HG03175 (cell line): ENCODE data around the gene ASS1.

ENCODE experiments used
- ATAC-seq: cut with Tn5 transposase; IDR thresholded peaks from one replicate; pipeline ENCODE4 v1.9.1; 2021; ENCODE audit warnings: mild to moderate bottlenecking, moderate library complexity; ENCODE audit not compliant: unreplicated experiment

The ASS1 gene

DNA sequence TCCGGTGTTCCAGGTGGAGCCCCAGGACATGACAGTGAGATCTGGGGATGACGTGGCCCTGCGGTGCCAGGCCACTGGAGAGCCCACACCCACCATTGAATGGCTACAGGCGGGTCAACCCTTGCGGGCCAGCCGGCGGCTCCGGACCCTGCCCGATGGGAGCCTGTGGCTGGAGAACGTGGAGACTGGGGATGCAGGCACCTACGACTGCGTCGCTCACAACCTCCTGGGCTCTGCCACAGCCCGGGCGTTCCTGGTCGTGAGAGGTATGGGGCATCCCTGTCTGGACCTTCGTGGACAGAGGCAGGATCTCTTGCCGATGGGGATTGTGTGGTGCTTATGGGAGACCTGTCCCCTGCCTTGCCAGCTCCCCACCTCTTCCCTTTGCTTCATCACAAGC lies 26.0 kb upstream of the ASS1 start:
- ATAC-seq: no peak

DNA sequence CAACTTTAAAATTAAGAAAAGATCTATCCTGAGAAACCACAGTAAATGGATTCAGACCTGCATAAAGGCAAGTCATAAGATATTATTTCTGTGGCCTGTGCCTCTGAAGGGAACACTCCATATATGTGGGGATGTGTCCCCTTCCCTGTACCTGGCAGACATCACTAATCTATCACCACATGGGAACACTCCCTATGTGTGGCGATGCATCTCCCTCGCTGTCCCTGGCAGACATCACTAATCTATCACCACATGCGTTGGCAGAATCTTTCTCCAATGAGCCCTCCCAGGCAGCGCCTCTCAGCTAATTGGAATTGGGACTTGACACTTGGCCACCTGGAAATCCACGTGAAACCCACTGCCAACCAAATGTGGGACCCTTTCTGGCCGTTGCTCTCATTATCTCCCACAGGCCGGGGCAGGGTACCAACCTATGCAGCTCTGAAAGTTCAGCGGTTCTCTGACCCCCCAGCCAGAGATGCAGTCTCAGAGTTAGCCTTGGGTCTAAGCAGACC lies 25.2 kb upstream of the ASS1 start:
- no peak for ATAC-seq

DNA sequence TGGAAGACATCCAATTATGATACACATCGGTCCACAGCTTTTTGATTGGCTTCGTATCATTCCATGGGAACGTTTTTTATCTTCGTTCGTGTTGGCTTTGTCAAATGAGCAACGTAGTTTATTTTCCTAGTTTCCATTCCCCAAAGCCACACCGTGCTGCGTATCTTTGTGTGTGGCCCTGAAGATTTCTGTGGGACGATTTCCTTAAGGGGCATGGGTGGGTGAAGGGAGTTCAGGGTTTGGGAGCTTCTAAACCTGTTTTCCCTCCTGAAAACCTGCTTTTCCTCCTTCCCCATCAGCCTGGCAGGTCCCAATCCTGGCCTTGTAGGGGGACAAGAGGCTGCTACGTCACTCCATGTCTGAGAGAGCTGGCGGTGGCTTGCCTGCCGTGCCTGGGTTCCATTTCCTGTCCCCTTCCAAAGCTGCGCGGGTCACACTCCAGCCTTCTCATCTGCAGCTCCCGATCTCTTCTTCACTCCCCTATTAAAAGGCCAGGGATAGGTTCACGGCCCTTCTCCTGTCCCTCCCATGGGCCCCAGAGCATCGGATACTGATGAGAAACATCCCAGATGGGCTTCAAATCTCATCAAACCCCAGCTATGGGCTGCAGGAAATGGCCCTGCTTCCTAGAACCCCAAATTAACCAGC lies 23.5 kb upstream of the ASS1 start:
- no peak for ATAC-seq

DNA sequence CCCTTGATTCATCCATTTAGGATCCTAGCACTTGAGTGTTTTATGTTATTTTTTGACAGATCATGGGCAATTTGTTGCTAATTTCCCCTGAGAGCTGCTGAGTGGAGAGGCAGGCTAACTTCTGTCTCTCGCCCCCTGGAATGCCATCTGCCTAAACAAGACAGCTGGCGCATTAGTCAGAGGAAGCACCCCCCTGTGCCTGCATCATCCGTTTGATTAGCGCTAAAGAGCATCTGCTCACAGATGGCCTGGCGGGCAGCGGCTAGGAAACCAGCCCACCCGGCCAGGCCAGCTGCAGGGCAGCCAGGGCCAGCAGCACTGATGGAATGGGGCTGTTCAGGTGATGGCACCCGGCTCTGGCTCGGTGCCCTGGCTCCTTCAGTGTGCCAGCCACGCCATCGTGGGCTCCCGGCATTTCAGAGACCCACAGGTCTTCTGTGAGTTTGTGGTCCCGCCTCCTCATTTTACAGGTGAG lies 22.9 kb upstream of the ASS1 start:
- ATAC-seq: no peak

DNA sequence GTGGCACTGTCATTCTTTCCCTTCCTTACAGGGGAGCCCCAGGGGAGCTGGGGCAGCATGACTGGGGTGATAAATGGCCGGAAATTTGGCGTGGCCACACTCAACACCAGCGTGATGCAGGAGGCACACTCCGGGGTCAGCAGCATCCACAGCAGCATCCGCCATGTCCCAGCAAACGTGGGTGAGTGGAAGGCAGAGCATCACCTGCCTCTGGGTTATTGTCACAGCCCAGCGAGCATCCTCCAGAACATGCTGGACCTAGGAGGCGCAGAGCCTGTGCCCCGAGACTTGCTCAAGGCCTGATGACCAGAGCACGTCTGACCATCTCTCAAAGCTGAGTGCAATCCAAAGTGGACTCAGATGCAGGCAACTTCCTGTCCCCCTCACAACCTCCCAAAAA lies 22.2 kb upstream of the ASS1 start:
- ATAC-seq: no peak

DNA sequence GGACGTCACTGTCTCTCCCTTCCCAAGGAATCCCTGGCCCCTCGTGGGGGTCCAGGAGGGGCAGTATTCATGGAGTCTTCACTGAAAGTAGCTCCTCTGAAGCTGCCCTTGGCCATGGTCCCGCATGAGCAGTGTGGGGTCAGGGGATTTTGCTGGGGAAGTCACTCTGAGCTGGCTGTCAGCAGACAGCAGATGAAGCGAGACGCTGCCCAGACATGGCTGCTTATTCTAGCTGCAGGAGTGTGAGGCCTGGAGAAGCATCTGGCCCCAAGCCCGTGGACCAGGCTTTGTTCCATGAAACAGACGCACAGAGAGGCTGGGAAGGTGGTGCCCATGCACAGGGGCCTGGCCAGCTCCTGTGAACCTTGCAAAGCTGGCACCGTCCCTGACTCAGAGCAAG lies 21.5 kb upstream of the ASS1 start:
- no peak for ATAC-seq

DNA sequence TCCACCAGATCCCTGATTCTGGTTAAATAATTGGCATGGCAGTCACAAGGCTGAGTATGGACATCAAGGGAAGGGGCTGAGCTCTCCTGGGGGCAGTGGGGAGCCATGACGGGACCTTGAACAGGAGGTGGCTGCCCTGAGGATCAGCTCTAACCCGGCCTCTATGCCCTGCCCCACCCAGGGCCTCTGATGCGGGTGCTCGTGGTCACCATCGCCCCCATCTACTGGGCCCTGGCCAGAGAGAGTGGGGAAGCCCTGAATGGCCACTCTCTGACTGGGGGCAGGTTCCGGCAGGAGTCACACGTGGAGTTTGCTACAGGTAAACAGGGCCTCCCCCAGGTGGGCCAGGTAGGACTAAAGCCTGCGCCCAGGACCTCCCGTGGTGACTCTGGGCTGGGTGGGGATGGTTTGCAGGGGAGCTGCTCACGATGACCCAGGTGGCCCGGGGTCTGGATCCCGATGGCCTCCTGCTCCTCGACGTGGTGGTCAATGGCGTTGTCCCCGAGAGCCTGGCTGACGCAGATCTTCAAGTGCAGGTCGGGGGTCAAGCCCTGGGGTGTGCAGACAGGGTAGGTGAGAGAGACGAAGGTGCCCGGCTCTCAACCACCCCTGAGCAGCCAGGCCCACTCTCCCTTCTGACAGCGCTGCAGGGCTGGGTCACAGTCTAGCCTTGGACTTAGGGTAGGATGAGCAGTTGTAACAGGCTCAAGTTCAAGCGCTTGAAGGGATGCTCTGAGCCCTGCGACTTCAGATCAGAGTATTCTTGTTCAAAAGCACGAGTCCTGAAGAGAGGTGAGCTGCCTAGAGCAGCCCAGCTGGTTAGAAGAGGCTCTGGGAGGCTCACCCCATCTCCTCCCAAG lies 19.9 kb upstream of the ASS1 start:
- ATAC-seq: no peak

DNA sequence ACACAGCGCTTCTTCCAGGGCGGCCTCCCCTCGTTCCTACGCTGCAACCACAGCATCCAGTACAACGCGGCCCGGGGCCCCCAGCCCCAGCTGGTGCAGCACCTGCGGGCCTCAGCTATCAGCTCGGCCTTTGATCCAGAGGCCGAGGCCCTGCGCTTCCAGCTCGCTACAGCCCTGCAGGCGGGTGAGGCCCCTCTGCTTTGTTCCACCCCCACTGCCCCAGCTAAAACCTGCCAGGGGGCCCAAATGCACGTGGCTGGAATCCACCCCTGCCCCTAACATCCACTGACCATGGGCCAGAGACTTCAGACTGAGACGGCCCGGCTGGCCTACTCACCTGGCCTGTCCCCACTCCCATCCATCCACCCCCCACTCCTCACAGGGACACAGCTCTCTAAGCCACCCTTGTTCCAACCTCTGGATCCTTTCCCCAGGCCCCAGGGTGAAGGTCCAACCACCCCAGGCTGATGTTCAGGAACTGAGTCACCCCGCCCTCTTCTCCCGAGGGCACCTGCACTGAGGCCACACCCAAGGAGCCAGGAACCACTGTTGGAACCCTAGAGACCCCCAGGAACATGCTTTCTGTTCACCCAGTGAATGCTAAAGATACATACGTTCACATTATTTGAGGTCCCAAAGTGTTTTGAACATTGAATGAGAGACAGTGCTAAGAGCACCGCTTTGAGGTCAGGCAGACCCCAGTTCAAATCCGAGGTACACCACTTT lies 18.9 kb upstream of the ASS1 start:
- ATAC-seq: no peak

DNA sequence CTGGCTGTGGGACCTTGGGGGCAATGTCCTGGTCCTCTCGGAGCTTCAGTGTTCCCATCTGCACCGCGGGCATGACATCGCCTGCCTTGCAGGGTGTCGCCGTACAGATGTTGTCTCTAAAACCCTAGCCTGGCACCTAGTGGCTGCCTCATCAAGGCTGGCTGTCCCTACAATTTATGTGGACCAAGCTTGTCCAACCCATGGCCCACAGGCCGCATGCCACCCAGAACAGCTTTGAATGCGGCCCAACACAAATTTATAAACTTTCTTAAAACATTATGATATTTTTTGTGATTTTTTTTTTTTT lies 18.3 kb upstream of the ASS1 start:
- ATAC-seq: no peak

DNA sequence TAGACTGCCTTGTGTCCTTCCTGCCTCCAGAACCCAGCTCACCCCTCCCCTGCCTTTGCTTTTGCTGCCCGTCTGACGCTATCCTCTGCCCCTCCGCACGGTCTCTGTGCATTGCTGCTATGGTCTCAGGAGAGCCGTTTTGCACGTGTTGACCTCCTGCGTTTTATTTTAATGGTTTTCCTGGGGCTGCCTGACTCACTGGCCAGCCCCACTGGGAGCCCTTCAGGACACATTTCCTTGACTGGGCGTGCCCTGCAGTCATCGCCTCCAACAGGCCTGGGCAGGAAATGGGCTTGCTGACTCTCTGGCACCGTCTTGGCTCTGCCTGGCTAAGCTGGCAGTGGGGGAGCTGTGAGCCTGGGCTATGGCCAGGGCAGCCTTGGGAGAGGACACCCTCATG lies 17.9 kb upstream of the ASS1 start:
- no peak for ATAC-seq

DNA sequence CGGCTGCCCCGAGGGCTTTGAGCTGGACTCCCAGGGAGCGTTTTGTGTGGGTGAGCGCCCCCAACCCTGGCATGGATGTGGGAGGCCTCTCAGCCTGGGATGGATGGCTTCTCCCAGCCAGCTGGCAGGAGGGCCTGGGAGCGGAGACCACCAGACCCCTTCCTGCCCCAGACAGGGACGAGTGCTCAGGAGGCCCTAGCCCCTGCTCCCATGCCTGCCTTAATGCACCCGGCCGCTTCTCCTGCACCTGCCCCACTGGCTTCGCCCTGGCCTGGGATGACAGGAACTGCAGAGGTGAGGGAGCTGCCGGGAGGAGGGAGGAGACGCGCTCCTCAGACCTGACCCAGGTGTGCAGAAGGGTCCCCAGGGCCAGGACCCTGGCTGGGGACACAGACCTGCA lies 17.4 kb upstream of the ASS1 start:
- ATAC-seq: no peak

DNA sequence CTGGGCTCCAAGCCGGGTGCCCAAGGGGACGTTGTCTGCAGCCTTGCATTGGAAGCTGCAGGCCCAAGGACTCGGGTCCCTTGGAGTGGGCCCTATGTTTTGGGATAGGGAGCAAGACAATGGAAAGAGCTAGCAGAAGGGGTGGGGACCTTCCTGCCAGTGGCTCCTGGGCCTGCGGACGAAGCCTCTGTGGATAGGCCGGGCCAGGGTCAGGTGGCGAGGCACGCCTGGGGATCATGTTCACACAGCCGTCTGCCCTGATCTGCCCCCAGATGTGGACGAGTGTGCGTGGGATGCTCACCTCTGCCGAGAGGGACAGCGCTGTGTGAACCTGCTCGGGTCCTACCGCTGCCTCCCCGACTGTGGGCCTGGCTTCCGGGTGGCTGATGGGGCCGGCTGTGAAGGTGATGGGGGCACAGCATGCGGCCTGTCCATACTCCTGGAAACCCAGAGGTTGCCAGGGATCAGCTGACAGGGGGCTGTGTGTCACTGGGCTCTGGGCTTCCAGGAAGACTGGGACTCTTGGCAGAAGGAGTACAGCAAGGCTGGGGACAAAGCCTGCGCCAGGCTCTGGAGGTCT lies 16.6 kb upstream of the ASS1 start:
- ATAC-seq: no peak

DNA sequence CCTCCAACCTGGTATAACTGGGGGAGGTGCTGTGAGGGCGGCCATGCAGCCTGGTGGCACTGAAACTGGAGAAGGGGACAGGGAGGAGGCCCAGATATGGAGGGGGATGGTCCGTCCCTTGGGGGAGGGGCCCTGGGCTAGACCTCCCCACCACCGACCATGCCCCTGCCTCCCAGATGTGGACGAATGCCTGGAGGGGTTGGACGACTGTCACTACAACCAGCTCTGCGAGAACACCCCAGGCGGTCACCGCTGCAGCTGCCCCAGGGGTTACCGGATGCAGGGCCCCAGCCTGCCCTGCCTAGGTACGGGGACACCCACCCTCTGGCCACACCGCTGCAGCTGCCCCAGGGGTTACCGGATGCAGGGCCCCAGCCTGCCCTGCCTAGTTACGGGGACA lies 15.4 kb upstream of the ASS1 start:
- no peak for ATAC-seq

DNA sequence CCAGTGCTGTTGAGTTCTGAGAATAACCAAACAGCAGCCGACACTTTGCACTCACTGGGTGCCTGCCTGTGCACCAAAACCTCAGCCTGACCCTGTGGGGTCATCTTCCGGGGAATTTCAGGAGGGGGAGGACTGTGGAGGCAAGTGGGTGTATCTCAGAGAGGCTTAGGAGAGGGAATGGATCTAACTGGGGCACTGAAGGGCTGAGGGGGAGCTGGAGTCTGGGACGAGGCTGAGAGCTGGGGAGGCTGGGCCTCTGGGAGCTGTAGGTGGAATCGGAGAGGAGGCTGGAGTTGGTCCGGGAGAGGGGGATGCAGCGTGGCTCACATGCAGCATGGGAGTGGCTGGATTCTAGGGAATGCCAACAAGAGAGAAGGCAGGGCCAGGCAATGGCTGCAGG lies 14.9 kb upstream of the ASS1 start:
- no peak for ATAC-seq

DNA sequence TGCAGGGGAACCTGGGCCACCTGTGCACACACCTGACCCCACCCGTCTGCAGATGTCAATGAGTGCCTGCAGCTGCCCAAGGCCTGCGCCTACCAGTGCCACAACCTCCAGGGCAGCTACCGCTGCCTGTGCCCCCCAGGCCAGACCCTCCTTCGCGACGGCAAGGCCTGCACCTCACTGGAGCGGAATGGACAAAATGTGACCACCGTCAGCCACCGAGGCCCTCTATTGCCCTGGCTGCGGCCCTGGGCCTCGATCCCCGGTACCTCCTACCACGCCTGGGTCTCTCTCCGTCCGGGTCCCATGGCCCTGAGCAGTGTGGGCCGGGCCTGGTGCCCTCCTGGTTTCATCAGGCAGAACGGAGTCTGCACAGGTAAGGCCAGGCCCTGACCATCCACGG lies 14.5 kb upstream of the ASS1 start:
- no peak for ATAC-seq

DNA sequence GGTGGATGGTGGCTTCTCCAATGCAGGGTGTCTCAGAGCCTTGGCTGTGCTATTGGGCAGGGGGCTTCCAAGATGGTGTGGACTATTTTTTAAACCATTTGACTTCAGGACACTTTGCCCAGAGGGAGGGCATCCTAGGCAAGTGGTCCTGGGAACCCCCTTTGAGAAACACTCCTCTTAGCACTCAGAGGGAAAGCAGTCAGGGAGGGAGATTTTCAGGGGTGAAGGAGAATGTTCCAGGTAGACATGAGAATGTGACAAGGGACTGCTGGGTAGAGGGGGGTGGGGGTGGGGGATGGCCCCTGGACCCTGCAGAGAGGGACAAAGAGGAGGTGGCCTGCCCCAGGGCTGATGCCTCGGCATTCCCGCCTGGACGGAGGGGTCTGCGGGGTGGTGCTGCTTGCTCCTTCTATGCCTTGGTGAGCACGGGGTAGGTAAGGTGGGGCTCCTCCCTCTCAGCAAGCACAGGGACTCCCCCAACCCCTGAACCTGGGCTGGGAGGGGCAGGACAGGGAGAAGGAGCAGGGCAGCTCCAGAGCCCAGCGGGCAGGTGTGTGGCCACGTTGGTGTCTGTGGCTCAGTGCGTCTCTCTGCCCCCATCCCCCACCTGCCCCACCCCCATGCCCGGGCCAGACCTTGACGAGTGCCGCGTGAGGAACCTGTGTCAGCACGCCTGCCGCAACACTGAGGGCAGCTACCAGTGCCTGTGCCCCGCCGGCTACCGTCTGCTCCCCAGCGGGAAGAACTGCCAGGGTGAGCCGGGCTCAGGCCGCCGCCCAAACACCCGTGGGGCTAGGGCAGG lies 13.8 kb upstream of the ASS1 start:
- ATAC-seq: no peak

DNA sequence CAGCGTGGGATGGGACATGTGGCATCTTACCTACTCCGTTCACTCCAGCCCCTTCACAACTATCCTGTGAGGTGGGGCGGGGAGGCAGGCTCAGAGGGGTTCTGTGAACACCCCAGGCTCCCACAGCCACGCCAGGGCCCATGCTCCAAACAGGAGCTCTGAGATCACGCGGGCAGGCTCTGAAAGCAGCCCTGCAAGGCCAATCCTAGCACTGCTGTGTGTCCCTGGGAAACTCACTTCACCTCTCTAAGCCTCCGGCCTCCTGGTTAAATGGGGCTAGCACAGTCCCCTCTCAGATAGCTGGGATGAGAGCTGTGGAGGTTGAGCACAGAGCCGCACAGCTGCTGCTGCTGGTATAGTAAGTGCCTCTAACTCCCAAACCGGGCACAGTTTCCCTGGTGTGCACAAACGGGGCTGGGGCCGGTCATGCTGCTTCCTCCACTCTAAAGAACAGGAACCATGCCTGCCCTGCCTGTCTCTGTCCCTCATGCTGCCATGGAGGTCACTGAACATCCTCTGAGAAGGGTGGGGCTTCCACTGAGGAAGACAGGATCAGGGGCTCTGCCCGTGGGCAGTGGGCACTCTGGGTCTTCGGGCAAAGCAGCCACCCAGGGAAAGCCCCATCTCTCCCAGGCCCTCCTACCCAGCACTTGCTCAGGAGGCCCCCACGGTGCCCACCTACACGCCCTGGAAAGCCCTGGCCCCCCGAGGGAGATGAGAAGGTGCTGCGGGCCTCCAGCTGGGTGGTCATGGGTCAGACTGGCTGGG lies 13.0 kb upstream of the ASS1 start:
- ATAC-seq: no peak

DNA sequence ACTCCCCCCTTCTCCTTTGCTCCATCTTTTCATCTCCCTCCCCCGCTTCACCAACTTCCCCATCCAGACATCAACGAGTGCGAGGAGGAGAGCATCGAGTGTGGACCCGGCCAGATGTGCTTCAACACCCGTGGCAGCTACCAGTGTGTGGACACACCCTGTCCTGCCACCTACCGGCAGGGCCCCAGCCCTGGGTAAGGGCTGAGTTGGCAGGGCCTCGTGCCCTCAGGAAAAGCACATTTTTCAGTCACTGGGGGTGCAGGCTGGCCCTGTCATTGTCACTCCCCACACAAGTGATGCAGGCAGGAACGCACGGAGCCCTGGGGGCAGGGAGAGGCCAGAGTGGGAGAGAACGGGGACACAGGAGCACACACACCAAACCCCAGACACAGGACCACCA lies 12.4 kb upstream of the ASS1 start:
- no peak for ATAC-seq

DNA sequence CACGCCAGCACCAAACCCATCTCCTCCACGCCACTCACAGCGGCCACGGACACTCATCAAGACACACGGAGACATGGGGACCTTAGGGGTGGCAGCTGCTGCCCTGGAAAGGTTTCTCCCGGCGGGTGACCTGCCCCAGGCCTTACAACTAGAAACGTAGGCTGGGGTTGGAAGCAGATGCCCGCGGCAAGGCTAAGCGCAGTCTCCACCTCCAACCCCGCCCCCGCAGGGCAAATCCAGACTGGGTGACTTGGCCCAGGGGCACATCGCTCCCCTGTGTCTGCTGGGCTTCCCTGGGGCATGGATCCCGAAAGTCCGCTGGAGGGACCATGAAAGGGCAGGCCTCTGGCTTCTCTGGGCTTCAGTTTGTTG lies 12.0 kb upstream of the ASS1 start:
- no peak for ATAC-seq
